ENCODE results near the gene ATP11A. TPM values are rescaled to one million over a fixed set of nuclear protein-coding genes. Genes with fewer than 3 reads are reported as not detected.

The ATP11A gene
- total and polyA plus RNA-seq, 2 donors (not counting 3 experiments of a cell fraction or from before 2014, with no cell fraction given): 16.5 to 88.1 TPM

DNA sequence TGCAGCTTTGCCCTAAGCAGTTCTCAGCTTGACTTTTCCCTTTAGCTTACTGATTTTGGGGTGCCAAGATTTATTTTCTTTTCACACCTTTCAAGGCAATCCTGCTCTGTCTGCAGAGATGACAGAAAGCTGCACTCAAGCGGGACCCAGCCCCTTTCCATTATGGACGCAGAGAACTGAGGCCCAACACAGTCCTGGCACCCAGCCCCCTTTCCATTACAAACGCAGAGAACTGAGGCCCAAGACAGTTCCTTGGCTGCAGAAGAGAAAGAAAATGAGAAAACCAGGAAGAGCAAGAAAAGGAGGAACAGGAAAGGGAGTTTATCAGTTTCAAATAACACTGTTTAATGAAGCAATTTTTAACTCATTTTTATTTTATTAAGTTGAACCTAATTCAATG, 36.8 kb upstream of the ATP11A start:
- intact Hi-C loops (cut with micrococcal nuclease) (no loop called here), dilution Hi-C loops (cut with MboI; ENCODE audit: extremely low pct_ligation_motif_present, low sequenced_read_pairs) (no loop called here)
- TF ChIP-seq JUN (IDR thresholded peaks at IDR 0.05; ENCODE audit: borderline replicate concordance, insufficient read depth, insufficient read length, low read depth) (no peak), MYC (IDR thresholded peaks at IDR 0.05; ENCODE audit: low read depth, low read length) (no peak), EZH2 (IDR thresholded peaks at IDR 0.05; ENCODE audit: borderline replicate concordance, low read depth, low read length, severe bottlenecking) (no peak), FOS (IDR thresholded peaks at IDR 0.05; ENCODE audit: borderline replicate concordance, insufficient read depth, low read length) (no peak), POLR2A (IDR thresholded peaks at IDR 0.05; ENCODE audit: low read depth, low read length) (no peak), POLR2AphosphoS5 (IDR thresholded peaks at IDR 0.05; ENCODE audit: insufficient read depth, low read depth, low read length) (no peak)
- TF ChIP-seq, protein P1, sequence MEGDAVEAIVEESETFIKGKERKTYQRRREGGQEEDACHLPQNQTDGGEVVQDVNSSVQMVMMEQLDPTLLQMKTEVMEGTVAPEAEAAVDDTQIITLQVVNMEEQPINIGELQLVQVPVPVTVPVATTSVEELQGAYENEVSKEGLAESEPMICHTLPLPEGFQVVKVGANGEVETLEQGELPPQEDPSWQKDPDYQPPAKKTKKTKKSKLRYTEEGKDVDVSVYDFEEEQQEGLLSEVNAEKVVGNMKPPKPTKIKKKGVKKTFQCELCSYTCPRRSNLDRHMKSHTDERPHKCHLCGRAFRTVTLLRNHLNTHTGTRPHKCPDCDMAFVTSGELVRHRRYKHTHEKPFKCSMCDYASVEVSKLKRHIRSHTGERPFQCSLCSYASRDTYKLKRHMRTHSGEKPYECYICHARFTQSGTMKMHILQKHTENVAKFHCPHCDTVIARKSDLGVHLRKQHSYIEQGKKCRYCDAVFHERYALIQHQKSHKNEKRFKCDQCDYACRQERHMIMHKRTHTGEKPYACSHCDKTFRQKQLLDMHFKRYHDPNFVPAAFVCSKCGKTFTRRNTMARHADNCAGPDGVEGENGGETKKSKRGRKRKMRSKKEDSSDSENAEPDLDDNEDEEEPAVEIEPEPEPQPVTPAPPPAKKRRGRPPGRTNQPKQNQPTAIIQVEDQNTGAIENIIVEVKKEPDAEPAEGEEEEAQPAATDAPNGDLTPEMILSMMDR (IDR thresholded peaks at IDR 0.05; ENCODE audit: extremely low read depth in 1 of 2, insufficient read depth in 1 of 2, low read depth in 1 of 2, low read length in 2 of 2): no peak
- TF ChIP-seq, protein P2, sequence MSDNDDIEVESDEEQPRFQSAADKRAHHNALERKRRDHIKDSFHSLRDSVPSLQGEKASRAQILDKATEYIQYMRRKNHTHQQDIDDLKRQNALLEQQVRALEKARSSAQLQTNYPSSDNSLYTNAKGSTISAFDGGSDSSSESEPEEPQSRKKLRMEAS (IDR thresholded peaks at IDR 0.05; ENCODE audit: insufficient read depth, insufficient read length): no peak
- H3K9me1 ChIP-seq (replicated peaks; ENCODE audit: control insufficient read depth, extremely low read depth, insufficient read depth, low read length): no peaks in the 10 kb centered on the region
- no peak overlapping the region for H2AFZ ChIP-seq (ENCODE audit: low read depth, low read length)
- DNase-seq (ENCODE audit: low read depth, low spot score) (no peak), FAIRE-seq (no peak)
- POLR2A ChIA-PET: no interaction called here
- H3K27ac ChIP-seq (ENCODE audit: insufficient read depth, low read depth, low read length): no peak overlapping the region
- peaks cover 5 to 6% of the 10 kb centered on the region in 2 experiments for H3K27me3 ChIP-seq (ENCODE audit: control insufficient read depth in 2 of 2, insufficient read depth in 2 of 2, low read length in 2 of 2)
- no peaks in the 10 kb centered on the region for H4K20me1 ChIP-seq (replicated peaks; ENCODE audit: control insufficient read depth, extremely low read depth, insufficient read depth, low read length)
- H3K4me1 ChIP-seq (ENCODE audit: control insufficient read depth, extremely low read depth, insufficient read depth, low read length): peaks cover 2% of the 10 kb centered on the region
- no peak overlapping the region for H3K4me3 ChIP-seq (replicated peaks in 1 of 3; ENCODE audit: insufficient read depth in 1 of 3, low read depth in 1 of 3, low read length in 3 of 3)
- no peaks in the 10 kb centered on the region for H3K79me2 ChIP-seq (ENCODE audit: control insufficient read depth, insufficient read depth, low read length)
- no peaks in the 10 kb centered on the region for H3K36me3 ChIP-seq (ENCODE audit: control insufficient read depth in 2 of 2, extremely low read depth in 1 of 2, insufficient read depth in 2 of 2, low read length in 2 of 2)
- CTCF ChIA-PET: interaction anchor here (1.1 to 2.9 kb wide), 2 partner anchors 9 to 13 kb away, joined by 3 to 15 read pairs; no protein-coding TSS in a partner anchor
- BruUV-seq (replicated peaks): no TSS peak
- no peak overlapping the region for H3K4me2 ChIP-seq (ENCODE audit: insufficient read depth, low read length)
- no peaks in the 10 kb centered on the region for H3K9me3 ChIP-seq (replicated peaks; ENCODE audit: control insufficient read depth, insufficient read depth, low read length)
- H3K9ac ChIP-seq (replicated peaks; ENCODE audit: extremely low read depth, insufficient read depth, low read length): no peak overlapping the region

All from endothelial cell of umbilical vein (primary cell).